ENCODE results near the gene TUBGCP3.

DNA sequence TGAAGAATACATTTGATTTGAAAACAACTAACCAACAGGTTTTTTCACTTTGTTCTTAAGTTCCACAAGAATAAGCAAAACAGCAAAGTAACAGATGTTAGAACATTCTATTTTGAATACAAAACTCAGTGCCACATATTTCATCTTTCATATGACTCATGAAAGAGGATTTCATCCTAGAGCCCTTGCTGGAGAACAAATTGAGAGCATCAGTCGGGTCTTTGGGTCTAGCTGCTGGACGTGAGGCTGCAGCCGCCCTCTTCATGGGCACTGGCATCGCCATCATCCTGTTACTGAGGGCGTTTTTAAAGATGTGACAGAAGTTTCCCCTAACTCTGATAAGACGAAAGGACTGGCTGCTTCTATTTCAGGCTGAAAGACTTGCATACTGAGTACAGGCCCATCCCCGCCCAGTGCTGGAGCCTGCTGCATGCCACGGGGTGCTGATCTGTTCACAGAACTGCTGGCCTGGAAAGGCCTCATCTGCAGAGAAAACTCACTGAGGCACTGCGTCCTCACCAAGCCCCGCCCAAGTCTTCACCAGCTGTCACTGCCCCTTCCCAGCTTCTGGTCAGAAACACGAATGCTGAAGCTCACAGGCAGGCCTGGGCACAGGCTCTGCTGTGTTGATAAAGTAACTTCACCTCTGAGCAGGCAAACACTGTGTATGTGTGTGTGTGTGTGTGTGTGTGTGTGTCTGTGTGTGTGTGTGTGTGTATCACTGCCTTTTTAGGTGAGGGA lies 101.4 kb downstream of the TUBGCP3 start:
- TF ChIP-seq, protein P1, sequence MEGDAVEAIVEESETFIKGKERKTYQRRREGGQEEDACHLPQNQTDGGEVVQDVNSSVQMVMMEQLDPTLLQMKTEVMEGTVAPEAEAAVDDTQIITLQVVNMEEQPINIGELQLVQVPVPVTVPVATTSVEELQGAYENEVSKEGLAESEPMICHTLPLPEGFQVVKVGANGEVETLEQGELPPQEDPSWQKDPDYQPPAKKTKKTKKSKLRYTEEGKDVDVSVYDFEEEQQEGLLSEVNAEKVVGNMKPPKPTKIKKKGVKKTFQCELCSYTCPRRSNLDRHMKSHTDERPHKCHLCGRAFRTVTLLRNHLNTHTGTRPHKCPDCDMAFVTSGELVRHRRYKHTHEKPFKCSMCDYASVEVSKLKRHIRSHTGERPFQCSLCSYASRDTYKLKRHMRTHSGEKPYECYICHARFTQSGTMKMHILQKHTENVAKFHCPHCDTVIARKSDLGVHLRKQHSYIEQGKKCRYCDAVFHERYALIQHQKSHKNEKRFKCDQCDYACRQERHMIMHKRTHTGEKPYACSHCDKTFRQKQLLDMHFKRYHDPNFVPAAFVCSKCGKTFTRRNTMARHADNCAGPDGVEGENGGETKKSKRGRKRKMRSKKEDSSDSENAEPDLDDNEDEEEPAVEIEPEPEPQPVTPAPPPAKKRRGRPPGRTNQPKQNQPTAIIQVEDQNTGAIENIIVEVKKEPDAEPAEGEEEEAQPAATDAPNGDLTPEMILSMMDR (IDR thresholded peaks at IDR 0.05) = no peak
- no peak for TF ChIP-seq POLR2A (IDR thresholded peaks at IDR 0.05)
